Smooth muscle cell (in vitro differentiated cells): ENCODE measurements around the gene GFPT1. TPM values are rescaled to one million over a fixed set of nuclear protein-coding genes. Genes with fewer than 3 reads are reported as not detected.
A peak's percentile ranks its signal among the peaks of the same experiment; 100 is the strongest.

ENCODE experiments used
- DNase-seq: peaks from one replicate; lab custom pipeline; 2025; ENCODE audit not compliant: unreplicated experiment; lab: John Stamatoyannopoulos, UW
- H2AFZ ChIP-seq: fragments of 200-600 bp; sonication (generic); 2 replicates; pipeline ENCODE4 v1.6.0; 2016; ENCODE audit warnings: antibody characterized with exemption, low read depth, mild to moderate bottlenecking
- H3F3A ChIP-seq: fragments of 200-600 bp; sonication (generic); 2 replicates; pipeline ENCODE4 v1.6.0; 2017; ENCODE audit warnings: antibody characterized with exemption, low read depth
- H3K27ac ChIP-seq: fragments of 200-600 bp; sonication (generic); 2 replicates; pipeline ENCODE4 v1.5.1; 2016; ENCODE audit warnings: low read depth, mild to moderate bottlenecking
- H3K27me3 ChIP-seq: fragments of 200-600 bp; sonication (generic); 2 replicates; pipeline ENCODE4 v1.6.1; 2016; ENCODE audit warnings: low read depth, mild to moderate bottlenecking
- H3K36me3 ChIP-seq: fragments of 200-600 bp; sonication (generic); 2 replicates; pipeline ENCODE4 v1.5.1; 2016; ENCODE audit warnings: low read depth
- H3K4me1 ChIP-seq: fragments of 200-600 bp; sonication (generic); 2 replicates; pipeline ENCODE4 v1.5.1; 2016; ENCODE audit warnings: low read depth
- H3K4me2 ChIP-seq: fragments of 200-600 bp; sonication (generic); 2 replicates; pipeline ENCODE4 v1.6.0; 2016; ENCODE audit warnings: mild to moderate bottlenecking
- H3K4me3 ChIP-seq: fragments of 200-600 bp; sonication (generic); 2 replicates; pipeline ENCODE4 v1.5.1; 2016; ENCODE audit warnings: mild to moderate bottlenecking
- H3K79me2 ChIP-seq: fragments of 200-600 bp; sonication (generic); 2 replicates; pipeline ENCODE4 v1.6.0; 2016; ENCODE audit warnings: low read depth, mild to moderate bottlenecking
- H3K9ac ChIP-seq: fragments of 200-600 bp; sonication (generic); 2 replicates; pipeline ENCODE4 v1.6.0; 2016; ENCODE audit warnings: low read depth
- H3K9me3 ChIP-seq: fragments of 200-600 bp; sonication (generic); replicated peaks from 2 replicates; pipeline ENCODE4 v1.5.1; 2016; ENCODE audit warnings: low read depth
- H4K20me1 ChIP-seq: fragments of 200-600 bp; sonication (generic); 2 replicates; pipeline ENCODE4 v1.6.0; 2016; ENCODE audit warnings: low read depth
- CTCF ChIP-seq: fragments of 200-600 bp; sonication (generic); IDR thresholded peaks from 2 replicates; pipeline ENCODE4 v1.5.1; 2017; ENCODE audit warnings: borderline replicate concordance, mild to moderate bottlenecking, antibody characterized with exemption; ENCODE audit not compliant: insufficient read depth, poor library complexity, severe bottlenecking
- WGBS: methylation state at CpG from one replicate; pipeline ENCODE4 v1.1.7; 2016; ENCODE audit warnings: low lambda C conversion rate; 5-methylcytosine and 5-hydroxymethylcytosine counted together
- polyA plus RNA-seq: library from polyadenylated mRNA; unstranded; fragments of >200 nt; fragmentation: Nextera tagmentation; extraction: Ambion mirVana; gene quantifications from 2 replicates; pipeline ENCODE4 v1.2.1, GENCODE V29; 2016
- total RNA-seq: library from RNA; depleted of rRNA; stranded (reverse); fragments of >200 nt; gene quantifications from 2 replicates; pipeline ENCODE4 v1.2.3, GENCODE V29; 2014

The GFPT1 gene
- total and polyA plus RNA-seq, 2 experiments from 2014 or later: 78.5 to 97.7 TPM

GRCh38 chr2:69305712-69306392, 81.2 kb downstream of the GFPT1 start:
- H3K9ac ChIP-seq: peak overlapping the region; percentile 80
- peak overlapping the region; percentile 53 for H3K4me3 ChIP-seq

GRCh38 chr2:69305166-69305565, 81.9 kb downstream of the GFPT1 start:
- no peak overlapping the region for H3K4me3 ChIP-seq
- H3K4me1 ChIP-seq: peaks cover 10% of the 10 kb centered on the region
- TF ChIP-seq CTCF: no peak
- H3K27me3 ChIP-seq: no peaks in the 10 kb centered on the region
- no peaks in the 10 kb centered on the region for H3K9me3 ChIP-seq
- H3F3A ChIP-seq: peaks cover 12% of the 10 kb centered on the region
- no peaks in the 10 kb centered on the region for H3K79me2 ChIP-seq
- no peak overlapping the region for H3K4me2 ChIP-seq
- H3K36me3 ChIP-seq: no peaks in the 10 kb centered on the region
- H3K27ac ChIP-seq: no peak overlapping the region
- DNase-seq: no peak
- H3K9ac ChIP-seq: no peak overlapping the region
- 73% methylated on average over 7 of the region's 7 CpGs for WGBS
- no peak overlapping the region for H2AFZ ChIP-seq
- no peaks in the 10 kb centered on the region for H4K20me1 ChIP-seq

More at GRCh38 chr2:69305712-69306392, 81.2 kb downstream of the GFPT1 start:
- H3K4me2 ChIP-seq: peak overlapping the region; percentile 96
- no peaks in the 10 kb centered on the region for H4K20me1 ChIP-seq
- TF ChIP-seq CTCF: no peak
- H3K79me2 ChIP-seq: no peaks in the 10 kb centered on the region
- no peak for DNase-seq
- H3K27me3 ChIP-seq: no peaks in the 10 kb centered on the region
- peaks cover 19% of the 10 kb centered on the region for H3F3A ChIP-seq
- H3K9me3 ChIP-seq: no peaks in the 10 kb centered on the region
- no peaks in the 10 kb centered on the region for H3K36me3 ChIP-seq
- peak overlapping the region; percentile 80 for H3K27ac ChIP-seq
- H2AFZ ChIP-seq: no peak overlapping the region
- peaks cover 10% of the 10 kb centered on the region for H3K4me1 ChIP-seq
- WGBS: 48% methylated on average over 17 of the region's 17 CpGs

- Histone ChIP-seq H3K9ac (no peak overlapping the region), H3K36me3 (no peaks in the 10 kb centered on the region), H2AFZ (no peak overlapping the region), H3K9me3 (no peaks in the 10 kb centered on the region), H3K4me1 (peaks cover 10% of the 10 kb centered on the region), H3K4me2 (no peak overlapping the region), H4K20me1 (no peaks in the 10 kb centered on the region), H3K79me2 (no peaks in the 10 kb centered on the region), H3F3A (peaks cover 11% of the 10 kb centered on the region), H3K27me3 (no peaks in the 10 kb centered on the region), H3K27ac (no peak overlapping the region), H3K4me3 (no peak overlapping the region)
- TF ChIP-seq CTCF: no peak
- 82% methylated on average over 12 of the region's 13 CpGs for WGBS
- no peak for DNase-seq
Observed at GRCh38 chr2:69304656-69305055, 82.4 kb downstream of the GFPT1 start.

- Histone ChIP-seq H3K36me3 (no peaks in the 10 kb centered on the region), H3K27me3 (no peaks in the 10 kb centered on the region), H3K9ac (no peak overlapping the region), H3K4me1 (peaks cover under 1% of the 10 kb centered on the region), H3K4me3 (no peak overlapping the region), H3K4me2 (no peak overlapping the region), H3K9me3 (no peaks in the 10 kb centered on the region), H3K27ac (no peak overlapping the region), H3K79me2 (no peaks in the 10 kb centered on the region), H3F3A (peaks cover 3% of the 10 kb centered on the region), H4K20me1 (no peaks in the 10 kb centered on the region), H2AFZ (no peak overlapping the region)
- WGBS: 91% methylated on average over 3 of the region's 3 CpGs
- TF ChIP-seq CTCF: no peak
- DNase-seq: no peak
Observed at GRCh38 chr2:69300650-69301049, 86.4 kb downstream of the GFPT1 start.
